Measurements from ENCODE around the gene TRERF1.

The TRERF1 gene

GRCh38 chr6:42404484-42404883 lies 47.2 kb downstream of the TRERF1 start:
- no peak for TF ChIP-seq CTCF (IDR thresholded peaks at IDR 0.05)

GRCh38 chr6:42403831-42404230 lies 47.9 kb downstream of the TRERF1 start:
- TF ChIP-seq CTCF (IDR thresholded peaks at IDR 0.05), result no peak

- no peak for TF ChIP-seq CTCF (IDR thresholded peaks at IDR 0.05)
Measured at GRCh38 chr6:42403421-42403820, 48.3 kb downstream of the TRERF1 start.

GRCh38 chr6:42402184-42402583 lies 49.5 kb downstream of the TRERF1 start:
- no peak for TF ChIP-seq CTCF (IDR thresholded peaks at IDR 0.05)

GRCh38 chr6:42401613-42401951 lies 50.1 kb downstream of the TRERF1 start:
- TF ChIP-seq CTCF (IDR thresholded peaks at IDR 0.05), result no peak

GRCh38 chr6:42400886-42401612 lies 50.7 kb downstream of the TRERF1 start:
- TF ChIP-seq CTCF (IDR thresholded peaks at IDR 0.05), result no peak

- no peak for TF ChIP-seq CTCF (IDR thresholded peaks at IDR 0.05)
Measured at GRCh38 chr6:42400061-42400760, 51.5 kb downstream of the TRERF1 start.
